IMR-90 (cell line): ENCODE results near the gene METTL4. TPM values are rescaled to one million over a fixed set of nuclear protein-coding genes. Genes with fewer than 3 reads are reported as not detected.

ENCODE experiments used
- ATAC-seq: fragments of 200-7000 bp; cut with Tn5 transposase; 2 replicates; pipeline ENCODE4 v1.9.1; 2020; ENCODE audit warnings: low read depth, mild to moderate bottlenecking, moderate library complexity
- BruUV-seq: library from RNA; stranded (reverse); fragments of 400-500 nt; replicated peaks from 2 replicates; lab custom pipeline; 2021; lab: Mats Ljungman, UMichigan
- CTCF ChIA-PET: fragments of 300-600 bp; formaldehyde crosslinking; extraction: SDS; loops from one replicate; lab custom pipeline; 2021; ENCODE audit warnings: antibody characterized with exemption; lab: Yijun Ruan, JAX
- POLR2A ChIA-PET: fragments of 300-600 bp; sonication (Branson Sonifier 250); formaldehyde crosslinking; loops from one replicate; lab custom pipeline; 2022; ENCODE audit warnings: antibody characterized with exemption; ENCODE audit not compliant: unreplicated experiment; lab: Charles Lee
- DNase-seq: peaks from one replicate; pipeline ENCODE4 v3.0.0; 2013
- H2AFZ ChIP-seq: replicated peaks from 2 replicates; pipeline ENCODE3; 2013; ENCODE audit warnings: low read length, mild to moderate bottlenecking; ENCODE audit not compliant: poor library complexity
- H2AK5ac ChIP-seq: 2 replicates; pipeline ENCODE4 v1.6.1; 2013; ENCODE audit warnings: low read depth, low read length, inconsistent platforms
- H2AK9ac ChIP-seq: replicated peaks from 2 replicates; pipeline ENCODE3; 2013; ENCODE audit warnings: mild to moderate bottlenecking, low read depth, low read length, moderate library complexity; ENCODE audit not compliant: poor library complexity
- H2BK120ac ChIP-seq: 2 replicates; pipeline ENCODE4 v1.6.1; 2013; ENCODE audit warnings: low read depth, low read length, inconsistent platforms
- H2BK15ac ChIP-seq: 3 replicates; pipeline ENCODE4 v1.6.1; 2013; ENCODE audit warnings: low read depth, low read length, inconsistent platforms
- H2BK20ac ChIP-seq: 2 replicates; pipeline ENCODE4 v1.6.1; 2013; ENCODE audit warnings: low read depth, mild to moderate bottlenecking, inconsistent platforms, low read length, moderate library complexity
- H2BK5ac ChIP-seq: 2 replicates; pipeline ENCODE4 v1.6.1; 2013; ENCODE audit warnings: mild to moderate bottlenecking, low read depth, low read length, inconsistent platforms; ENCODE audit not compliant: poor library complexity, severe bottlenecking
- H3K14ac ChIP-seq: replicated peaks from 2 replicates; pipeline ENCODE4 v1.6.1; 2013; ENCODE audit warnings: low read depth, low read length, inconsistent platforms
- H3K18ac ChIP-seq: 2 replicates; pipeline ENCODE4 v1.6.1; 2013; ENCODE audit warnings: low read depth, low read length, control low read depth
- H3K23ac ChIP-seq: 2 replicates; pipeline ENCODE4 v1.6.1; 2013; ENCODE audit warnings: low read depth, low read length, inconsistent platforms
- H3K27ac ChIP-seq: 2 replicates; pipeline ENCODE4 v1.5.1; 2013; ENCODE audit warnings: mild to moderate bottlenecking, control low read depth, low read length; ENCODE audit not compliant: insufficient read depth
- H3K27me3 ChIP-seq: 2 replicates; pipeline ENCODE4 v1.6.1; 2013; ENCODE audit warnings: low read length; ENCODE audit not compliant: control insufficient read depth, insufficient read depth
- H3K36me3 ChIP-seq: 2 replicates; pipeline ENCODE4 v1.6.1; 2013; ENCODE audit warnings: low read length, mixed read lengths; ENCODE audit not compliant: control insufficient read depth, insufficient read depth
- H3K4ac ChIP-seq: 2 replicates; pipeline ENCODE4 v1.6.1; 2013; ENCODE audit warnings: low read depth, low read length, inconsistent platforms
- H3K4me1 ChIP-seq: 2 replicates; pipeline ENCODE4 v1.6.1; 2013; ENCODE audit warnings: low read length, mixed read lengths; ENCODE audit not compliant: control insufficient read depth, insufficient read depth
- H3K4me2 ChIP-seq: 2 replicates; pipeline ENCODE4 v1.6.1; 2013; ENCODE audit warnings: low read depth, mild to moderate bottlenecking, control low read depth, low read length, moderate library complexity
- H3K4me3 ChIP-seq: 2 replicates; pipeline ENCODE4 v1.5.1; 2013; ENCODE audit warnings: low read depth, mild to moderate bottlenecking, control low read depth, low read length, moderate library complexity; ENCODE audit not compliant: insufficient read depth
- H3K56ac ChIP-seq: 2 replicates; pipeline ENCODE4 v1.6.1; 2013; ENCODE audit warnings: low read length, inconsistent platforms; ENCODE audit not compliant: insufficient read depth; ENCODE audit errors: extremely low read depth
- H3K79me1 ChIP-seq, 2 experiments: 2 replicates each; pipeline ENCODE4 v1.6.1; 2013; ENCODE audit warnings: low read length in 2 of 2, inconsistent platforms in 1 of 2, low read depth in 1 of 2
- H3K9ac ChIP-seq: 2 replicates; pipeline ENCODE4 v1.6.1; 2013; ENCODE audit warnings: low read depth, low read length, control low read depth
- H3K9me1 ChIP-seq: 2 replicates; pipeline ENCODE4 v1.6.1; 2013; ENCODE audit warnings: low read length, inconsistent platforms; ENCODE audit not compliant: insufficient read depth
- H3K9me3 ChIP-seq: 2 replicates; pipeline ENCODE4 v1.6.1; 2013; ENCODE audit warnings: low read length; ENCODE audit not compliant: control insufficient read depth, insufficient read depth
- H4K20me1 ChIP-seq: 2 replicates; pipeline ENCODE4 v1.6.1; 2013; ENCODE audit warnings: low read length, inconsistent platforms; ENCODE audit not compliant: insufficient read depth
- H4K5ac ChIP-seq: 2 replicates; pipeline ENCODE4 v1.6.1; 2013; ENCODE audit warnings: mild to moderate bottlenecking, low read depth, low read length, control low read depth
- H4K8ac ChIP-seq, 2 experiments: 2 replicates each; pipeline ENCODE4 v1.6.1; 2013; ENCODE audit warnings: low read depth in 2 of 2, low read length in 2 of 2, control low read depth in 1 of 2, inconsistent platforms in 1 of 2
- H4K91ac ChIP-seq: 2 replicates; pipeline ENCODE4 v1.6.1; 2013; ENCODE audit warnings: low read depth, low read length, inconsistent platforms; ENCODE audit not compliant: insufficient read depth
- BHLHE40 ChIP-seq: fragments of 150-350 bp; IDR thresholded peaks from 2 replicates; pipeline ENCODE4 v1.6.1; 2016; ENCODE audit warnings: mild to moderate bottlenecking, low read depth, low read length
- CEBPB ChIP-seq: IDR thresholded peaks from 2 replicates; pipeline ENCODE4 v1.6.1; 2012; ENCODE audit warnings: low read depth, low read length, improper control_type of control experiment
- CHD1 ChIP-seq: IDR thresholded peaks from 2 replicates; pipeline ENCODE4 v1.6.1; 2012; ENCODE audit warnings: low read depth, low read length, improper control_type of control experiment
- CTCF ChIP-seq: conservative IDR thresholded peaks from 2 replicates; pipeline ENCODE4 v1.5.1; 2012; ENCODE audit warnings: mild to moderate bottlenecking, low read depth, low read length, improper control_type of control experiment
- FOS ChIP-seq: fragments of 150-350 bp; IDR thresholded peaks from 2 replicates; pipeline ENCODE4 v1.6.1; 2016; ENCODE audit warnings: low read depth, low read length
- MAFK ChIP-seq: IDR thresholded peaks from 2 replicates; pipeline ENCODE4 v1.6.1; 2012; ENCODE audit warnings: low read depth, low read length, improper control_type of control experiment
- MAZ ChIP-seq: IDR thresholded peaks from 2 replicates; pipeline ENCODE4 v1.6.1; 2012; ENCODE audit warnings: low read depth, mild to moderate bottlenecking, low read length, improper control_type of control experiment, moderate library complexity, borderline replicate concordance
- MXI1 ChIP-seq: IDR thresholded peaks from 2 replicates; pipeline ENCODE4 v1.6.1; 2012; ENCODE audit warnings: low read depth, mild to moderate bottlenecking, low read length, moderate library complexity, borderline replicate concordance
- NFE2L2 ChIP-seq: fragments of 150-350 bp; IDR thresholded peaks from 2 replicates; pipeline ENCODE4 v1.6.1; 2016; ENCODE audit warnings: low read depth, mild to moderate bottlenecking, low read length
- POLR2A ChIP-seq: IDR thresholded peaks from 2 replicates; pipeline ENCODE4 v1.6.1; 2012; ENCODE audit warnings: mild to moderate bottlenecking, low read depth, low read length
- RAD21 ChIP-seq: IDR thresholded peaks from 2 replicates; pipeline ENCODE4 v1.6.1; 2012; ENCODE audit warnings: low read length, improper control_type of control experiment
- RCOR1 ChIP-seq: IDR thresholded peaks from 2 replicates; pipeline ENCODE4 v1.6.1; 2012; ENCODE audit warnings: mild to moderate bottlenecking, low read length, improper control_type of control experiment; ENCODE audit not compliant: insufficient replicate concordance
- RFX5 ChIP-seq: IDR thresholded peaks from 2 replicates; pipeline ENCODE4 v1.8.0; 2012; ENCODE audit warnings: low read depth, mild to moderate bottlenecking, low read length, moderate library complexity
- SMC3 ChIP-seq: fragments of 150-350 bp; IDR thresholded peaks from 2 replicates; pipeline ENCODE4 v1.6.1; 2016; ENCODE audit warnings: low read depth, mild to moderate bottlenecking, antibody characterized with exemption, low read length, moderate library complexity
- USF2 ChIP-seq: fragments of 150-350 bp; IDR thresholded peaks from 2 replicates; pipeline ENCODE4 v1.6.1; 2017; ENCODE audit warnings: mild to moderate bottlenecking, antibody characterized with exemption, low read length, low read depth
- WGBS, 2 experiments: methylation state at CpG; one replicate each; pipeline versions ENCODE4 v1.1.5 to v1.1.7; 2013; ENCODE audit warnings: missing lambda C conversion rate in 2 of 2; ENCODE audit not compliant: insufficient read length in 1 of 2; ENCODE audit errors: extremely low coverage in 2 of 2; 5-methylcytosine and 5-hydroxymethylcytosine counted together
- dilution Hi-C: fragments of 300-500 bp; cut with HindIII; formaldehyde crosslinking; loops from one replicate; pipeline ENCODE4 v1.14.3; 2018; ENCODE audit warnings: low sequenced_read_pairs; ENCODE audit not compliant: unreplicated experiment
- in situ Hi-C: fragments of 300-500 bp; cut with MboI; formaldehyde crosslinking; loops from 3 replicates; pipeline ENCODE4 v1.14.3; 2019; ENCODE audit warnings: low sequenced_read_pairs, inconsistent platforms, mixed read lengths
- intact Hi-C: fragments of 100-400 bp; cut with micrococcal nuclease; formaldehyde crosslinking; loops from 2 replicates; pipeline ENCODE4 v1.10.0; 2022
- polyA plus RNA-seq, 3 experiments: library from polyadenylated mRNA; depleted of rRNA; stranded (reverse); fragments of >200 nt; gene quantifications; 2 replicates each; pipeline ENCODE4 v1.2.3, GENCODE V29; 2012; ENCODE audit warnings: low replicate concordance in 1 of 3
- total RNA-seq: library from RNA; depleted of rRNA; stranded (reverse); fragments of >200 nt; gene quantifications from 2 replicates; pipeline ENCODE4 v1.2.3, GENCODE V29; 2012
- TF ChIP-seq, protein P1 (sequence below): fragments of 150-350 bp; IDR thresholded peaks from 2 replicates; pipeline ENCODE4 v1.6.1; 2016; ENCODE audit warnings: low read depth, mild to moderate bottlenecking, low read length, moderate library complexity, borderline replicate concordance

Gene METTL4
- total and polyA plus RNA-seq, 2 of the 4 experiments (the other 2 are of a cell fraction) = 4.9 to 5.4 TPM

GRCh38 chr18:2554696-2555095 lies 16.6 kb downstream of the METTL4 start:
- POLR2A ChIA-PET = no interaction called here
- WGBS, 2 experiments = no CpG with 5 or more reads among the region's 4 CpGs

More at GRCh38 chr18:2554696-2555095, 16.6 kb downstream of the METTL4 start:
- Histone ChIP-seq H2BK120ac (no peak overlapping the region), H4K91ac (no peak overlapping the region), H2BK20ac (no peak overlapping the region), H2AK5ac (no peak overlapping the region), H3K9ac (no peak overlapping the region), H2AK9ac (no peak overlapping the region), H4K20me1 (no peaks in the 10 kb centered on the region), H3K4me2 (no peak overlapping the region), H2BK15ac (no peak overlapping the region), H3K9me3 (no peaks in the 10 kb centered on the region), H3K4me1 (no peaks in the 10 kb centered on the region), H3K4me3 (no peak overlapping the region), H4K5ac (no peak overlapping the region), H3K4ac (no peak overlapping the region), H3K56ac (no peak overlapping the region), H3K27ac (no peak overlapping the region), H3K36me3 (0 out of 2 replicates have a peak, but pooled peaks cover 2% of the 10 kb centered on the region), H3K18ac (no peak overlapping the region), H3K14ac (no peak overlapping the region), H4K8ac (no peak overlapping the region), H3K23ac (no peak overlapping the region), H3K79me1 (peaks cover 4% of the 10 kb centered on the region in 2 experiments; a peak in 1 of 4 replicates), H2BK5ac (no peak overlapping the region), H3K27me3 (no peaks in the 10 kb centered on the region), H3K9me1 (peaks cover 3% of the 10 kb centered on the region; the same call in 1 of the 2 replicates), H2AFZ (no peak overlapping the region)
- ATAC-seq (no peak), DNase-seq (no peak)
- CTCF ChIA-PET = no interaction called here
- intact Hi-C loops (no loop called here), in situ Hi-C loops (loop anchor here (25.0 kb wide), 1 partner anchor 1692 kb away; no protein-coding TSS in a partner anchor), dilution Hi-C loops (no loop called here)
- no TSS peak for BruUV-seq
- TF ChIP-seq POLR2A (no peak), CHD1 (no peak), RAD21 (no peak), CTCF (no peak), MAFK (no peak), SMC3 (no peak), MAZ (no peak), RCOR1 (no peak), NFE2L2 (no peak), MXI1 (no peak), USF2 (no peak), FOS (no peak), RFX5 (no peak), BHLHE40 (no peak), CEBPB (no peak)
- TF ChIP-seq, protein P1, sequence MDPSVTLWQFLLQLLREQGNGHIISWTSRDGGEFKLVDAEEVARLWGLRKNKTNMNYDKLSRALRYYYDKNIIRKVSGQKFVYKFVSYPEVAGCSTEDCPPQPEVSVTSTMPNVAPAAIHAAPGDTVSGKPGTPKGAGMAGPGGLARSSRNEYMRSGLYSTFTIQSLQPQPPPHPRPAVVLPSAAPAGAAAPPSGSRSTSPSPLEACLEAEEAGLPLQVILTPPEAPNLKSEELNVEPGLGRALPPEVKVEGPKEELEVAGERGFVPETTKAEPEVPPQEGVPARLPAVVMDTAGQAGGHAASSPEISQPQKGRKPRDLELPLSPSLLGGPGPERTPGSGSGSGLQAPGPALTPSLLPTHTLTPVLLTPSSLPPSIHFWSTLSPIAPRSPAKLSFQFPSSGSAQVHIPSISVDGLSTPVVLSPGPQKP = no peak
